ENCODE results near the gene CIDEB.

DNA sequence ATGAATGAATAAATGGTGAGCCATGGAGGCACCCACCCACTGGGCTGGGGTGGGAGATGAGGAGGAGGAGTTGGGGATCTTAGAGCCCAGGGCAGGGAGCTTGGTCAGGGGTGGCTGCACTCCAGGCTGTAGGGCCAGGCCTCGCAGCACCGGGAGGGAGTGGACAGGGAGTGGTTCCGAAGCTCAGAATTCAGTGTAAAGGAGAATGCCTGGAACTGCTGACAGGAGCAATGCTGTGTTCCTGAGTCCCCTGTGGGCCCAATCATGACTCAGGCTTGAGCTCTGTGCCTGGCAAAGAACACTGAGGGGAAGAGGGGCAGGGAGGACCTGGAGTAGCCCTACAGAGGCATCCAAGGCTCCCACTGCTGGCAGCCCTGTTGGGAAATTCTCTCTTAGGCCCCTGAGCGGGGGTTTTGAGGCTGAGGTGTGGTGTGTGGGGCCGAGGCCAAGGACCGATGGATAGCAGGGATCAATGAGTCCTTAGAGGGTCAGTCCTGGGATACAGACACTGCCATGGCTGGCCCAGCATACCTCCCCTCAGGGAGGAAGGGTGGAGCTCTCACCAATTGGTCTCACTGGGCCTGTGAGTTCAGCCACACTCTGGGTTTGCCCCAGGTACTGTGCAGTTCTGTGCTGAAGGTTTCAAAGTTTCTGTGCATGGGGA, 26.8 kb downstream of the CIDEB start:
- no peak for TF ChIP-seq POLR2A (IDR thresholded peaks at IDR 0.05)
- TF ChIP-seq, protein P1, sequence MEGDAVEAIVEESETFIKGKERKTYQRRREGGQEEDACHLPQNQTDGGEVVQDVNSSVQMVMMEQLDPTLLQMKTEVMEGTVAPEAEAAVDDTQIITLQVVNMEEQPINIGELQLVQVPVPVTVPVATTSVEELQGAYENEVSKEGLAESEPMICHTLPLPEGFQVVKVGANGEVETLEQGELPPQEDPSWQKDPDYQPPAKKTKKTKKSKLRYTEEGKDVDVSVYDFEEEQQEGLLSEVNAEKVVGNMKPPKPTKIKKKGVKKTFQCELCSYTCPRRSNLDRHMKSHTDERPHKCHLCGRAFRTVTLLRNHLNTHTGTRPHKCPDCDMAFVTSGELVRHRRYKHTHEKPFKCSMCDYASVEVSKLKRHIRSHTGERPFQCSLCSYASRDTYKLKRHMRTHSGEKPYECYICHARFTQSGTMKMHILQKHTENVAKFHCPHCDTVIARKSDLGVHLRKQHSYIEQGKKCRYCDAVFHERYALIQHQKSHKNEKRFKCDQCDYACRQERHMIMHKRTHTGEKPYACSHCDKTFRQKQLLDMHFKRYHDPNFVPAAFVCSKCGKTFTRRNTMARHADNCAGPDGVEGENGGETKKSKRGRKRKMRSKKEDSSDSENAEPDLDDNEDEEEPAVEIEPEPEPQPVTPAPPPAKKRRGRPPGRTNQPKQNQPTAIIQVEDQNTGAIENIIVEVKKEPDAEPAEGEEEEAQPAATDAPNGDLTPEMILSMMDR (IDR thresholded peaks at IDR 0.05), result no peak
